PC-3 (cell line): Measurements from ENCODE around the gene FEV. TPM values are rescaled to one million over a fixed set of nuclear protein-coding genes. Genes with fewer than 3 reads are reported as not detected.

Source experiments
- ATAC-seq: fragments of 200-7000 bp; cut with Tn5 transposase; 2 replicates; pipeline ENCODE4 v1.9.1; 2020; ENCODE audit warnings: mild to moderate bottlenecking, moderate library complexity
- BruUV-seq: library from RNA; stranded (reverse); fragments of 400-500 nt; replicated peaks from 2 replicates; lab custom pipeline; 2021; lab: Mats Ljungman, UMichigan
- CTCF ChIA-PET: fragments of 300-600 bp; sonication (Branson Sonifier 250); formaldehyde crosslinking; loops from one replicate; lab custom pipeline; 2022; ENCODE audit warnings: antibody characterized with exemption; lab: Charles Lee
- POLR2A ChIA-PET: fragments of 300-600 bp; sonication (Branson Sonifier 250); formaldehyde crosslinking; loops from one replicate; lab custom pipeline; 2022; ENCODE audit warnings: antibody characterized with exemption; ENCODE audit not compliant: unreplicated experiment; lab: Charles Lee
- DNase-seq: peaks from one replicate; pipeline ENCODE4 v3.0.0-alpha.2; 2015
- H2AFZ ChIP-seq: fragments of 300-600 bp; sonication (generic); 2 replicates; pipeline ENCODE4 v1.6.0; 2016; ENCODE audit warnings: antibody characterized with exemption, low read length
- H3F3A ChIP-seq: fragments of 300-600 bp; sonication (generic); one replicate; pipeline ENCODE4 v1.6.0; 2017; ENCODE audit warnings: antibody characterized with exemption, low read length, control low read depth, mild to moderate bottlenecking; ENCODE audit not compliant: unreplicated experiment
- H3K27ac ChIP-seq: fragments of 300-600 bp; sonication (generic); 2 replicates; pipeline ENCODE4 v1.5.1; 2016; ENCODE audit warnings: mild to moderate bottlenecking, low read length
- H3K27me3 ChIP-seq: fragments of 300-600 bp; sonication (generic); 2 replicates; pipeline ENCODE4 v1.6.1; 2016; ENCODE audit warnings: low read length, mixed read lengths
- H3K36me3 ChIP-seq: fragments of 300-600 bp; sonication (generic); 2 replicates; pipeline ENCODE4 v1.6.1; 2016; ENCODE audit warnings: low read depth, mixed run types, low read length, mixed read lengths
- H3K4me1 ChIP-seq: fragments of 300-600 bp; sonication (generic); 2 replicates; pipeline ENCODE4 v1.5.1; 2016; ENCODE audit warnings: low read length; ENCODE audit not compliant: insufficient read depth
- H3K4me2 ChIP-seq: fragments of 300-600 bp; sonication (generic); 2 replicates; pipeline ENCODE4 v1.6.0; 2016; ENCODE audit warnings: low read length
- H3K4me3 ChIP-seq: fragments of 300-600 bp; sonication (generic); 2 replicates; pipeline ENCODE4 v1.5.1; 2016; ENCODE audit warnings: mild to moderate bottlenecking, low read length, mixed read lengths
- H3K79me2 ChIP-seq: fragments of 300-600 bp; sonication (generic); 2 replicates; pipeline ENCODE4 v1.6.1; 2017; ENCODE audit warnings: low read length, mixed read lengths
- H3K9ac ChIP-seq: fragments of 300-600 bp; sonication (generic); 2 replicates; pipeline ENCODE4 v1.6.0; 2016; ENCODE audit warnings: mild to moderate bottlenecking, low read length
- H3K9me2 ChIP-seq: fragments of 300-600 bp; sonication (generic); replicated peaks from 2 replicates; pipeline ENCODE4 v1.6.1; 2016; ENCODE audit warnings: mixed run types, low read length, mixed read lengths
- H3K9me3 ChIP-seq: fragments of 300-600 bp; sonication (generic); 2 replicates; pipeline ENCODE4 v1.6.1; 2016; ENCODE audit warnings: low read length, mixed read lengths
- H4K20me1 ChIP-seq: fragments of 300-600 bp; sonication (generic); 2 replicates; pipeline ENCODE4 v1.6.1; 2016; ENCODE audit warnings: low read length, mixed read lengths
- CTCF ChIP-seq: fragments of 300-600 bp; sonication (generic); conservative IDR thresholded peaks from 2 replicates; pipeline ENCODE4 v1.5.1; 2017; ENCODE audit warnings: antibody characterized with exemption, low read depth, mild to moderate bottlenecking, low read length
- EZH2 ChIP-seq: fragments of 300-600 bp; sonication (generic); IDR thresholded peaks from one replicate; pipeline ENCODE4 v1.6.1; 2017; ENCODE audit warnings: antibody characterized with exemption, mild to moderate bottlenecking, low read length; ENCODE audit not compliant: unreplicated experiment
- EZH2phosphoT487 ChIP-seq: fragments of 300-600 bp; sonication (generic); IDR thresholded peaks from 2 replicates; pipeline ENCODE4 v1.6.1; 2018; ENCODE audit warnings: mild to moderate bottlenecking, antibody characterized with exemption, low read length, borderline replicate concordance
- intact Hi-C: fragments of 100-400 bp; cut with micrococcal nuclease; formaldehyde crosslinking; loops from 2 replicates; pipeline ENCODE4 v1.9.0; 2023
- total RNA-seq: library from RNA; depleted of rRNA; stranded (reverse); fragments of >200 nt; gene quantifications from 2 replicates; pipeline ENCODE4 v1.2.3, GENCODE V29; 2014

Gene FEV
- total RNA-seq, 1 experiment from 2014 or later: 0.07 TPM

- intact Hi-C loops: no loop called here
- H3K27me3 ChIP-seq: peaks cover 29% of the 10 kb centered on the region
Measured at GRCh38 chr2:218990052-218990451, 5.1 kb upstream of the FEV start.

GRCh38 chr2:218988650-218989049, 3.7 kb upstream of the FEV start:
- no peak overlapping the region for H3K4me2 ChIP-seq
- intact Hi-C loops: no loop called here
- H3K36me3 ChIP-seq: no peaks in the 10 kb centered on the region
- peaks cover 43% of the 10 kb centered on the region for H3K27me3 ChIP-seq
- ATAC-seq (no peak), DNase-seq (no peak)
- H4K20me1 ChIP-seq: no peaks in the 10 kb centered on the region
- H3K79me2 ChIP-seq: no peaks in the 10 kb centered on the region
- TF ChIP-seq CTCF (no peak), EZH2 (no peak), EZH2phosphoT487 (no peak)
- BruUV-seq: no TSS peak
- no peak overlapping the region for H3K4me3 ChIP-seq
- H3K9me2 ChIP-seq: no peaks in the 10 kb centered on the region
- no peaks in the 10 kb centered on the region for H3F3A ChIP-seq
- ChIA-PET CTCF (no interaction called here), POLR2A (no interaction called here)
- no peak overlapping the region for H3K27ac ChIP-seq
- H3K9ac ChIP-seq: no peak overlapping the region
- peaks cover 12% of the 10 kb centered on the region for H3K4me1 ChIP-seq
- no peak overlapping the region for H2AFZ ChIP-seq
- no peaks in the 10 kb centered on the region for H3K9me3 ChIP-seq

More at GRCh38 chr2:218990052-218990451, 5.1 kb upstream of the FEV start:
- Histone ChIP-seq H3K9me3 (no peaks in the 10 kb centered on the region), H3F3A (no peaks in the 10 kb centered on the region), H3K79me2 (no peaks in the 10 kb centered on the region), H3K27ac (no peak overlapping the region), H3K4me1 (peaks cover 20% of the 10 kb centered on the region), H4K20me1 (no peaks in the 10 kb centered on the region), H3K36me3 (no peaks in the 10 kb centered on the region), H3K9me2 (no peaks in the 10 kb centered on the region), H3K4me2 (no peak overlapping the region), H3K9ac (no peak overlapping the region), H2AFZ (no peak overlapping the region), H3K4me3 (no peak overlapping the region)
- ChIA-PET CTCF (no interaction called here), POLR2A (no interaction called here)
- DNase-seq (no peak), ATAC-seq (no peak)
- TF ChIP-seq EZH2 (no peak), EZH2phosphoT487 (no peak), CTCF (no peak)
- no TSS peak for BruUV-seq

DNA sequence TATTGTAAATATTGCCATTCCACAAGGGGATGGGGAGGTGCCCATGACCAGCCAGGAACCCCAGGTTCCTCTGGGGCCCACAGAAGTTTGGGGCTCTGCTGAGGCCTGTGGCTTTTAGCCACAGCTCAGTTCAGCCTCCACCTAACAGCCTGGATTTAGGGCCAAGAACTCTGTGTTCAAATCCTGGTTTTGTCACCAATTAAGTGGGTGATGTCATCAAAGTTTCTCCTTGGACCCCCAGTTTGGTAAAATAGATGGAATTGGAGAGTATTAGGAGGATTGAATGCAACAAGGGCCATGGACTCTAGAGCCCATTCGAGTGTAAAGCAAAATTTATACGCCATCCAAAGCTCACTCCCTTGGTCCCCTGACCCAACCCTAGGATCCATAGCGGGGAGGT, 3.2 kb upstream of the FEV start:
- Histone ChIP-seq H3K36me3 (no peaks in the 10 kb centered on the region), H3K9ac (no peak overlapping the region), H3K9me3 (no peaks in the 10 kb centered on the region), H2AFZ (no peak overlapping the region), H4K20me1 (no peaks in the 10 kb centered on the region), H3K4me2 (no peak overlapping the region), H3K4me3 (no peak overlapping the region), H3K27me3 (peaks cover 48% of the 10 kb centered on the region), H3K27ac (no peak overlapping the region), H3F3A (no peaks in the 10 kb centered on the region), H3K4me1 (peaks cover 7% of the 10 kb centered on the region; the same call in 1 of the 2 replicates), H3K79me2 (no peaks in the 10 kb centered on the region), H3K9me2 (no peaks in the 10 kb centered on the region)
- DNase-seq: no peak
- no TSS peak for BruUV-seq
- TF ChIP-seq CTCF (no peak), EZH2phosphoT487 (no peak), EZH2 (no peak)
- ATAC-seq: no peak
- intact Hi-C loops: no loop called here
- CTCF ChIA-PET: no interaction called here
- POLR2A ChIA-PET: no interaction called here
